Rectal smooth muscle tissue (tissue), 1 donor: Measurements from ENCODE around the gene DDX3X.
"Not testable (repeated sequence)": the region's sequence is repeated elsewhere in the genome, so short reads cannot be mapped to it uniquely, and the experiment has no call there.

ENCODE experiments used
- H3K27ac ChIP-seq: one replicate; pipeline ENCODE4 v1.7.0; 2013; ENCODE audit warnings: low read depth, low read length, inconsistent platforms
- H3K27me3 ChIP-seq: one replicate; pipeline ENCODE4 v1.7.0; 2013; ENCODE audit warnings: low read length; ENCODE audit not compliant: control insufficient read depth, insufficient read depth
- H3K36me3 ChIP-seq: one replicate; pipeline ENCODE4 v1.7.0; 2013; ENCODE audit warnings: low read length; ENCODE audit not compliant: control insufficient read depth, insufficient read depth
- H3K4me1 ChIP-seq: one replicate; pipeline ENCODE4 v1.7.0; 2013; ENCODE audit warnings: low read length; ENCODE audit not compliant: control insufficient read depth, insufficient read depth
- H3K4me3 ChIP-seq: one replicate; pipeline ENCODE4 v1.7.0; 2013; ENCODE audit warnings: low read length
- H3K9ac ChIP-seq: one replicate; pipeline ENCODE4 v1.7.0; 2013; ENCODE audit warnings: low read length

Gene DDX3X

DNA sequence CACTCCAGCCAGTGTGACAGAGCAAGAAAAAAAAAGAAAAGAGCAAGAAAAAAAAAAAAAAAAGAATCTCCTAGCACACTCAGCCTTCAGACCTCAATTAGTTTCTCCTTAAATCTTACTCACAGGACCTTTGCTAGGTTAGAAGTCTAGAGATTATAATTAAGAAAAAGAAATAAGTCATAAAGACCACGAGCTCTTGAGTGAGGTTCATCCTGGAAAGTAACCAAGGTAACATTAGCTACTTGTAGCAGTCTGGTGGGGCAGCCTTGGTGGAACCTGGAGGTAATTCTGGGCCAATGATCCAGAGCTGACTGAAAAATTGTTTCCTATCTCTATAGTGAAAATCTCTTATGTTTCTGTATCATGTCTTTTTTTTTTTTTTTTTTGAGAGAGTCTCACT, 21.2 kb upstream of the DDX3X start:
- H3K36me3 ChIP-seq = no peaks in the 10 kb centered on the region
- H3K4me3 ChIP-seq = no peak overlapping the region
- no peak overlapping the region for H3K9ac ChIP-seq
- H3K27me3 ChIP-seq = no peaks in the 10 kb centered on the region
- H3K4me1 ChIP-seq = no peaks in the 10 kb centered on the region
- H3K27ac ChIP-seq = no peak overlapping the region

DNA sequence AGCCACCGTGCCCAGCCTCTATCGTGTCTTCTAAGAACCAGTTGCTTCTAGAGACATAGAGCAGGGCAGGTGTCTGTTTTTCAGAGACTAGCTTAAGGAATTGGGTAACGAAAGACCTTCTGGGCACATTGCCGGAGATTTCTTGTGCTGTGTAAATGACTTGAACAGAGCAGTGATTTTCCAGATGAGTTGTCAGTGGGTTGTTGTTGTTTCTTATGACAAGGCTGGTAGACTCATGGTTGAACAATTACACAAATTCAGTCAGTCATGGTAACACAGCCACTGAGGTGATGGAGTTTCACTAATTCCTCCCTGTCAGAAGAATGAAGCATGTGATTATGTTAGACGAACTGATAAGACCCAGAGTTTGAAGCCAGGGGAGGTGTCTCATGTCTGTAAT, 20.5 kb upstream of the DDX3X start:
- no peak overlapping the region for H3K9ac ChIP-seq
- H3K4me3 ChIP-seq = no peak overlapping the region
- H3K4me1 ChIP-seq = no peaks in the 10 kb centered on the region
- H3K36me3 ChIP-seq = no peaks in the 10 kb centered on the region
- no peak overlapping the region for H3K27ac ChIP-seq
- no peaks in the 10 kb centered on the region for H3K27me3 ChIP-seq

DNA sequence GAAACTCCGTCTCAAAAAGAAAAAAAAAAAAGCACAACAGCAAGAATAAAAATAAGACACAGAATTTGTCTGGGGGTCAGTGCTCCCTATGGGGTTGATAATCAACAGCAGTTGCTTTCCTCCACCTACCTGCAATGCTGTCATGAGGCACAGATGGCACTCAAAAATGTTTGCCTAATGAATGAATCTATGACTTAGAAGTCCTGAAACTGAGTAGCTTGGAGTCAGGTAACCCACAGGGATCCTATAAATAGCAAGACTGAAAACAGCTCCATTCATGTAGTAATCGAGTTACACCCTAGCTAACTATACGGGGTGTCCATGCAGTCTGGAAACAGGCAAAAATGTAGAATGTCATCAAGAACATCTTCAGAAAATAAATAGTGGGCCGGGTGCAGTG, 19.8 kb upstream of the DDX3X start:
- Histone ChIP-seq H3K4me3 (no peak overlapping the region), H3K27ac (no peak overlapping the region), H3K9ac (no peak overlapping the region), H3K4me1 (no peaks in the 10 kb centered on the region), H3K27me3 (no peaks in the 10 kb centered on the region), H3K36me3 (no peaks in the 10 kb centered on the region)

DNA sequence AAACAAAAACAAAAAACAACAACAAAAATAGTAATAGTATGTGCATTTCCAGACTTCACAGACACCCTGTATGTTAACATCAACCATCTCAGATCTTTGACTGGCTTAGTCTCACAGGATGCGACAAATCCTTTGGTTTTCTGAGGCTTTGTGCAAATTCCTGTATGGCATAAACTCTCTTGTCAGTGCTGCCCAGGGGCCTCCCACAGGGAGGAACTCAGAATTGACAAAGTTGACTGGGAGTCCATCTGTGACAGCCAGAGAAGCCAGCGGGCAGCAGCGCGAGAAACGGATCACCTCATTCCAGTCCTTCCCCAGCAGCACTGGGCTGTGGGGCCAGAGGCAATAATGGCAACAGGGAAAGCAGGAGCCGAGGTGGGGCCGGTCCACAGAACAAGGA, 19.1 kb upstream of the DDX3X start:
- no peak overlapping the region for H3K4me3 ChIP-seq
- H3K36me3 ChIP-seq = no peaks in the 10 kb centered on the region
- no peaks in the 10 kb centered on the region for H3K27me3 ChIP-seq
- no peak overlapping the region for H3K27ac ChIP-seq
- no peaks in the 10 kb centered on the region for H3K4me1 ChIP-seq
- H3K9ac ChIP-seq = no peak overlapping the region

DNA sequence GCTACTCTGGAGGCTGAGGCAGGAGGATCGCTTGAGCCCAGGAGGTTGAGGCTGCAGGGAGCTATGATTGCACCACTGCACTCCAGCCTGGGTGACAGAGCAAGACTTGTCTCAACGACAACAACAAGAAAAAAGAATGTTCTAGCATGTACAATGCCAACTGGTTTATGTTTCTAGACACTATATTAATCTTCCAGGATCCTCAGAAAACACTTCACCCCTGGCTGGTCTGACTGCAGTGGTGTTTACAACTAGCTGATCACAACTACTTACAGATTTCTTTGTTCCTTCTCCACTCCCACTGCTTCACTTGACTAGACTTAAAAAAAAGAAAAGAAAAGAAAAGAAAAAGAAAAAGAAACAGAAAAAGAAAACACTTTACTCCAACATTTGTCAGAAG, 17.7 kb upstream of the DDX3X start:
- not testable (repeated sequence) for H3K4me3 ChIP-seq, H3K27ac ChIP-seq, H3K9ac ChIP-seq, H3K4me1 ChIP-seq, H3K27me3 ChIP-seq, H3K36me3 ChIP-seq

DNA sequence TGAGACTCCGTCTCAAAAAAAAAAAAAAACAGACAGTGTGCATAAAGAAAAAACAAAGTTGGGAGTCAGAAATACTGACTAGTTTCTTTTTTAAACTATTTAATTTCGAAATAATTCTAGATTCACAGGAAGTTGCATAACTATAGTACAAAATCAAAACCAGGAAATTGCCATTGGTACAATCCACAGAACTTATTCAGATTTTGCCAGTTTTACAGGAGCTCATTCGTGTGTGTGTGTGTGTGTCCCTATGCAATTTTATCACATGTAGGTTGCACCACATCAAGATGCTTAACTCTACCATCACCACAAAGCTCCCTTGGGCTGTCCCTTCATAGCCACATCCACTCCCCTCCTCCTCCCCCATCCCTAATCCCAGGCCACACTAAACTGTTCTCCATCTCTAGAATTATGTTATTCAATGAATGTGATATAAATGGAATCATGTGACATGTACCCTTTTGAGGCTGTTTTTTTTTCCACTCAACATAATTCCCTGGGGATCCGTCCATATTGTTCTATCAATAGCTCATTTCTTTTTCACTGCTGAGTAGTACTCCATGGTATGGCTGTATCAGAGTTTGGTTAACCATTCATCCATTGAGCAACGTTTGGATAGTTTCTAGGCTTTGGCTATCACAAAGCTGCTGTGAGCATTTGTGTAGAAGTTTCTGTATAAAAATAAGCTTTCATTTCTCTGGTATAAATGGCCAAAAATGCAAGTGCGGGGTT, 16.3 kb upstream of the DDX3X start:
- Histone ChIP-seq H3K27me3 (no peaks in the 10 kb centered on the region), H3K36me3 (no peaks in the 10 kb centered on the region), H3K27ac (no peak overlapping the region), H3K4me1 (no peaks in the 10 kb centered on the region), H3K4me3 (no peak overlapping the region), H3K9ac (no peak overlapping the region)

DNA sequence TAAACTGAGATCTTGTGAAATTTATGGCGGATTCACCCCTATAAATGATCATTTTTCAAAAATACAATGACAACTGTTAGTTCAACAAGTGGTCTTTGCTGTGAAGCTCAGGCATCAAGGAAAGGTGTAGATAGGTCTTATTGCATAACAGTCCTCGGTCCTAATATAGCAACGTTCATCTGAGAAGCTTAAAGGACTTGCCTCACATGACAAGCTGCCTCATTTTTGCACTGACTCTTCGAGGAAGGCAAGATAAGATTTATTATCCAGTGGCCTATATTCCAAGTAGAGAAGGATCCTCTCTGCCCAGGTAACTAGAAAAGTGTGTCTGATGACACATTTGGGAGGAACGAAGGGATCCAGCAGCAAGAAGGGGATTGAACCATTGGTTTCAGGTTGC, 13.6 kb upstream of the DDX3X start:
- Histone ChIP-seq H3K4me1 (no peaks in the 10 kb centered on the region), H3K4me3 (no peak overlapping the region), H3K9ac (no peak overlapping the region), H3K36me3 (no peaks in the 10 kb centered on the region), H3K27me3 (no peaks in the 10 kb centered on the region), H3K27ac (no peak overlapping the region)

DNA sequence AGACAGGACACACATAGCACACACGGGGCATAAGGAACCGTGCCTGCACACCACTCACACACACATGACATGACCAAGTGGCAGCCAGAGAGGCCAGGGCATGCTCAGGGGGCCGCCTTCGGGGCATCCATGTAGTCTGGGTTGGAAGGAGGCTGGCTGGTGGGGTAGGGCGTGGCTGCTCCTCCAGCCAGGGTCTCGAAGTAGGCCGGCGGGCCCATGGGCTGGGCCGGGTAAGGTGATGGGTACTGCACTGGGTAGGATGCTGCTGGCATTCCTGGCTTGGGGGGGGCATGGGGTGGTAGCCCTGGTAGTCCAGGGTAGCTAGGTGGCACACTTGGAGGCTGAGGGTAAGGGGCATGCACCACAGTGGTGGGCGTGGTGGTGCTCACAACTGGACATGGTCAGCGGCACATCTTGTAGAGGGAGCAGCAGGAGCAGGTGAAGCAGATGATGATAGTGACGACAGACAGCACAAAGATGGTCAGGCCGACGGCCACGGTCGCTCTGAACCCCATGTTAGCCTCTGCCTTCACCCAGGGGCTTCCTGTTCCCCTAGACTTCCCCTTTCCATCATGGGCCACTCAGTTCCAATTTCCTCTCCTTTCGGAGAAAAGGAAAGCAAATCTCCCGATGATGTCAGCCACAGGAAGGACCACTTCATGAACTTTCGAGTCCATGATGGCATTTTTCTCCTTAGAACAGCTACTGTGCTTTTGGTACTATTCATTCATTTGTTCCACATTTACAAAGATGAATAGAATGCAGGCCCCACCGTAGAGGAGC, 10.9 kb upstream of the DDX3X start:
- Histone ChIP-seq H3K27ac (no peak overlapping the region), H3K36me3 (no peaks in the 10 kb centered on the region), H3K4me3 (no peak overlapping the region), H3K9ac (no peak overlapping the region), H3K27me3 (no peaks in the 10 kb centered on the region), H3K4me1 (no peaks in the 10 kb centered on the region)

DNA sequence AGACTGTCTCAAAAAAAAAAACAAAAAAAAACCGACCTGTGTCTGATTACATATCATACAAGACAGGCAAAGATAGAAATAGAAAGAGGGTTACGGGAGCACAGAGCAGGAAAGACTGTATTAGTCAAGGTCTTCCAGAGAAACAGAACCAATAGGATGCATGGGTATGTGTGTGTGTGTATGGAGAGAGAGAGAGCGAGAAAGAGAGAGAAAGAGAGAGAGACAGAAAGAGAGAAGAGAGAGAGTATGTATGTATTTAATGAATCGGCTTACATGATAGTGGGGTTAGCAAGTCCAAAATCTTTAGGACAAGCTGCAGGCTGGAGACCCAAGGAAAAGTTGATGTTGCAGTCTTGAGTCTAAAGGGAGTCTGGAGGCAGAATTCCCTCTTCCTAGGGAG, 7.5 kb upstream of the DDX3X start:
- H3K36me3 ChIP-seq = no peaks in the 10 kb centered on the region
- H3K4me3 ChIP-seq = no peak overlapping the region
- H3K9ac ChIP-seq = no peak overlapping the region
- no peaks in the 10 kb centered on the region for H3K4me1 ChIP-seq
- no peaks in the 10 kb centered on the region for H3K27me3 ChIP-seq
- no peak overlapping the region for H3K27ac ChIP-seq

DNA sequence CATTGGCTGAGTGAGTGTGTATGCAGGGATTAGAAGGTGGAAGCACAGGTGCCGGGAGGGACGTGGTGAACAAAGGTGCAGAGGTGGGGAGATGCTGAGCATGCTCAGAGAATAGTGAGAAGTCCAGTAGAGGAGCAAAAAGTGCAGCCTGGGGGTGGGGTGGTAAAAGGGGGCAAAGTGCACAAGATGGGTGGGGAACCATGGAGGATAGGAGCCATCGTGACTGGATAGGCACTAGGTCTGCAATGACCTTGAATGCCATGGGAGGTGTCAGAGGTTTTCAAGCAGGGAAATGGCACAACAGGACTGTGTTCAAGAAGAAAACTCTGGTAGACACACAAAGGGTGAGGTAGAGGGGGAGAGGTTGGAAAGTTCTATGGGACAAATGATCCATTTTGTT, 6.6 kb upstream of the DDX3X start:
- H3K4me1 ChIP-seq = no peaks in the 10 kb centered on the region

DNA sequence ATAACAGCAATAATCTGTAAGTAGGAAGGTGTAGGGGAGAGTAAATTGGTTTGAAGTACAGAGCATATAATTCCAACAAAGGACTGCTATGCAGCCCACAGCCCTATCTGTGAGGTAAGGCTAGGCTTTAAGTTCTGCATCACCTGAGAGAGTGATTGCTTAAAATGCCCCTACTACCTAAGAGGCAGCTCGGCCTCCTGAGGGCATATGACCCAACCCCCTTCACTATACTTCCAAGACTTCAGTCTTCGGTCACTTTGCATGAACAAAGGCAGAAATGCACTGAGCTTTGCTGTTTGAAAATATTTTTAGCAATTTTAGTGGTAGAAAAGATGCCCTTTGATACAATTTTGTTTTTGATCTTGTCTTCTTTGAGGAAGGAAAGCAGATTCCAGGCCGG, 4.9 kb upstream of the DDX3X start:
- Histone ChIP-seq H3K27ac (no peak overlapping the region), H3K9ac (no peak overlapping the region), H3K36me3 (no peaks in the 10 kb centered on the region), H3K4me3 (no peak overlapping the region), H3K27me3 (no peaks in the 10 kb centered on the region), H3K4me1 (no peaks in the 10 kb centered on the region)

More for the DNA sequence above, 6.6 kb upstream of the DDX3X start:
- Histone ChIP-seq H3K9ac (no peak overlapping the region), H3K4me3 (no peak overlapping the region), H3K27ac (no peak overlapping the region), H3K27me3 (no peaks in the 10 kb centered on the region), H3K36me3 (no peaks in the 10 kb centered on the region)

DNA sequence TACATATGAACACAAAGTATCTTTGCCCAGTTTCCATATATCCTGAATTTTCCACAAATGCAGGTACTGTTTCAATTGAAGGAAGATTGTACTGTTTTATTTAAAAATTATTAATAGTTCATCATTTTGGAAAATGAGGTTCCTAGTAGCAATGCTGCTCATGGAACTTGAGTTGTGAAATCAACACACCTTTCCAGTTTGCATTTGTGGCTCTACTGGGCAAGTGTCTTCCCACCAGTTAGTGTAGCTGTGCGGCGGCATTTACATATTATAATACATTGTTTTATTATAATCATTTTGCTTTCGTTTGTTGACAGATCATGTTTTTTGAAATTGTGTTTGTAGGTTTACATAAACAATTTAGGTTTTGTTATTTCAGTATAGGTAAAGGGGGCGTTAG, 2.0 kb upstream of the DDX3X start:
- Histone ChIP-seq H3K36me3 (no peaks in the 10 kb centered on the region), H3K4me1 (no peaks in the 10 kb centered on the region), H3K27me3 (no peaks in the 10 kb centered on the region), H3K27ac (peak overlapping the region; percentile 99), H3K9ac (no peak overlapping the region), H3K4me3 (peak overlapping the region; percentile 92)
